PC-3 (cell line): ENCODE measurements around the gene ZNF354C.

Experiments used
- CTCF ChIP-seq: fragments of 300-600 bp; sonication (generic); conservative IDR thresholded peaks from 2 replicates; pipeline ENCODE4 v1.5.1; 2017; ENCODE audit warnings: antibody characterized with exemption, low read depth, mild to moderate bottlenecking, low read length
- EZH2 ChIP-seq: fragments of 300-600 bp; sonication (generic); IDR thresholded peaks from one replicate; pipeline ENCODE4 v1.6.1; 2017; ENCODE audit warnings: antibody characterized with exemption, mild to moderate bottlenecking, low read length; ENCODE audit not compliant: unreplicated experiment
- EZH2phosphoT487 ChIP-seq: fragments of 300-600 bp; sonication (generic); IDR thresholded peaks from 2 replicates; pipeline ENCODE4 v1.6.1; 2018; ENCODE audit warnings: mild to moderate bottlenecking, antibody characterized with exemption, low read length, borderline replicate concordance

- TF ChIP-seq CTCF, result no peak
- TF ChIP-seq EZH2, result no peak
- no peak for TF ChIP-seq EZH2phosphoT487
Measured at GRCh38 chr5:179120421-179120861, 60.3 kb downstream of the ZNF354C start.
